ENCODE data around the gene SLC16A5. TPM values are rescaled to one million over a fixed set of nuclear protein-coding genes. Genes with fewer than 3 reads are reported as not detected.

The SLC16A5 gene
- total and polyA plus RNA-seq, 2 donors from 2014 or later: 28.4 to 184 TPM

DNA sequence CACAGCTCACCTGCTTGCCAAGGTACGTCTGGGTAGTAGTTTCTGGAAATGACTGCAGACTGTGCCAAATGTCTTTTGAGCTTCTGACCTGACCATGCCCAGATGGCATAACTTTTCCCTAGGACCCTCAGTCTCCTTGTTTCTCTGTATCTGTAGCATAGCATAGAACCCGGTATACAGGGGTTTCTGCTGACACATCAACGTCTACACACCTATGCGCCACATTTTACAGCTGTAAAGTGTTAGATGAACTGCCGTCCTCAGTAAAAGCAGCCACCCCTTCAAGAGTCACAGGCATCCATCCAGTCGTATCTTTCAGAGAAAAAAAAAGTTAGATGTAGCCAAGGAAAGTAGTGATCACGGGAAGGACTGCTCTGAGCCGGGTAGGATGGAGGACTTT is 23.3 kb upstream of the SLC16A5 start:
- H3K27ac ChIP-seq (ENCODE audit: low read depth in 2 of 2, low read length in 2 of 2): no peak overlapping the region
- DNase-seq (no peak), FAIRE-seq (no peak)
- no peaks in the 10 kb centered on the region for H3K9me3 ChIP-seq (ENCODE audit: control insufficient read depth in 2 of 3, insufficient read depth in 1 of 3, low read length in 3 of 3)
- peaks cover 0 to 2% (median 0%) of the 10 kb centered on the region in 3 donors for H3K4me1 ChIP-seq (ENCODE audit: control insufficient read depth in 2 of 3, insufficient read depth in 2 of 3, low read depth in 1 of 3, low read length in 3 of 3)
- TF ChIP-seq CTCF (IDR thresholded peaks at IDR 0.05; ENCODE audit: borderline replicate concordance, extremely low read depth, insufficient read depth): no peak
- no peak overlapping the region for H3K9ac ChIP-seq (ENCODE audit: low read length in 3 of 3)
- H3K4me3 ChIP-seq (ENCODE audit: low read length in 3 of 3): no peak overlapping the region
- peaks cover 6 to 41% (median 17%) of the 10 kb centered on the region in 3 donors for H3K36me3 ChIP-seq (ENCODE audit: control insufficient read depth in 2 of 3, insufficient read depth in 3 of 3, low read length in 3 of 3)
- intact Hi-C loops (cut with DNase I): no loop called here
- H3K27me3 ChIP-seq (ENCODE audit: control insufficient read depth, insufficient read depth, low read length): no peaks in the 10 kb centered on the region

- TF ChIP-seq CTCF (IDR thresholded peaks at IDR 0.05; ENCODE audit: borderline replicate concordance, extremely low read depth, insufficient read depth): no peak
- Histone ChIP-seq H3K36me3 (ENCODE audit: control insufficient read depth in 2 of 3, insufficient read depth in 3 of 3, low read length in 3 of 3) (peaks cover 6 to 36% (median 14%) of the 10 kb centered on the region in 3 donors), H3K9ac (ENCODE audit: low read length in 3 of 3) (no peak overlapping the region), H3K4me3 (ENCODE audit: low read length in 3 of 3) (no peak overlapping the region), H3K4me1 (ENCODE audit: control insufficient read depth in 2 of 3, insufficient read depth in 2 of 3, low read depth in 1 of 3, low read length in 3 of 3) (no peaks in the 10 kb centered on the region), H3K27me3 (ENCODE audit: control insufficient read depth, insufficient read depth, low read length) (no peaks in the 10 kb centered on the region), H3K27ac (ENCODE audit: low read depth in 2 of 2, low read length in 2 of 2) (no peak overlapping the region), H3K9me3 (ENCODE audit: control insufficient read depth in 2 of 3, insufficient read depth in 1 of 3, low read length in 3 of 3) (no peaks in the 10 kb centered on the region)
- DNase-seq (peak in 1 of 5 donors; percentile 58), FAIRE-seq (no peak)
- intact Hi-C loops (cut with DNase I): no loop called here
Measured at GRCh38 chr17:75064867-75065561, 22.7 kb upstream of the SLC16A5 start.

GRCh38 chr17:75065562-75066151 is 22.1 kb upstream of the SLC16A5 start:
- no peak for TF ChIP-seq CTCF (IDR thresholded peaks at IDR 0.05; ENCODE audit: borderline replicate concordance, extremely low read depth, insufficient read depth)
- H3K4me1 ChIP-seq (ENCODE audit: control insufficient read depth in 2 of 3, insufficient read depth in 2 of 3, low read depth in 1 of 3, low read length in 3 of 3): no peaks in the 10 kb centered on the region
- H3K27ac ChIP-seq (ENCODE audit: low read depth in 2 of 2, low read length in 2 of 2): no peak overlapping the region
- no peak overlapping the region for H3K9ac ChIP-seq (ENCODE audit: low read length in 3 of 3)
- H3K9me3 ChIP-seq (ENCODE audit: control insufficient read depth in 2 of 3, insufficient read depth in 1 of 3, low read length in 3 of 3): no peaks in the 10 kb centered on the region
- peaks cover 3 to 34% (median 14%) of the 10 kb centered on the region in 3 donors for H3K36me3 ChIP-seq (ENCODE audit: control insufficient read depth in 2 of 3, insufficient read depth in 3 of 3, low read length in 3 of 3)
- DNase-seq (no peak), FAIRE-seq (no peak)
- H3K27me3 ChIP-seq (ENCODE audit: control insufficient read depth, insufficient read depth, low read length): no peaks in the 10 kb centered on the region
- H3K4me3 ChIP-seq (ENCODE audit: low read length in 3 of 3): no peak overlapping the region
- intact Hi-C loops (cut with DNase I): no loop called here
